Liver (tissue), 9 donors: ENCODE measurements around the gene ZNF536. TPM values are rescaled to one million over a fixed set of nuclear protein-coding genes. Genes with fewer than 3 reads are reported as not detected.

Experiments used
- DNase-seq: peaks from one replicate; pipeline ENCODE4 v3.0.0-alpha.2; 2017; ENCODE audit warnings: low spot score
- H3K27ac ChIP-seq, 2 donors: one replicate each; pipeline ENCODE4 v1.7.0; 2013; ENCODE audit warnings: inconsistent platforms in 2 of 2, low read length in 2 of 2, control low read depth in 1 of 2, low read depth in 1 of 2, mild to moderate bottlenecking in 1 of 2
- H3K27me3 ChIP-seq, 4 donors: one replicate each; pipeline versions ENCODE4 v1.6.1 to v1.7.0; 2013; ENCODE audit warnings: low read length in 3 of 4, inconsistent platforms in 1 of 4, mild to moderate bottlenecking in 1 of 4, moderate library complexity in 1 of 4; ENCODE audit not compliant: control insufficient read depth in 4 of 4, insufficient read depth in 4 of 4
- H3K36me3 ChIP-seq, 4 donors: one replicate each; pipeline versions ENCODE4 v1.6.1 to v1.7.0; 2013; ENCODE audit warnings: low read length in 3 of 4, mild to moderate bottlenecking in 3 of 4, low read depth in 1 of 4, moderate library complexity in 1 of 4; ENCODE audit not compliant: control insufficient read depth in 4 of 4, insufficient read depth in 3 of 4
- H3K4me1 ChIP-seq, 4 donors: one replicate each; pipeline versions ENCODE4 v1.6.1 to v1.7.0; 2013; ENCODE audit warnings: low read length in 3 of 4, mild to moderate bottlenecking in 3 of 4, moderate library complexity in 1 of 4; ENCODE audit not compliant: control insufficient read depth in 4 of 4, insufficient read depth in 4 of 4
- H3K4me3 ChIP-seq, 3 donors: one replicate each; pipeline versions ENCODE4 v1.6.1 to v1.7.0; 2013; ENCODE audit warnings: low read length in 3 of 3, control low read depth in 1 of 3, low read depth in 1 of 3, mild to moderate bottlenecking in 1 of 3
- H3K9ac ChIP-seq, 2 donors: one replicate each; pipeline ENCODE4 v1.7.0; 2013; ENCODE audit warnings: low read length in 2 of 2, mild to moderate bottlenecking in 2 of 2, moderate library complexity in 2 of 2, control low read depth in 1 of 2, low read depth in 1 of 2
- H3K9me3 ChIP-seq, 4 donors: one replicate each; pipeline versions ENCODE4 v1.6.1 to v1.7.0; 2013; ENCODE audit warnings: low read length in 3 of 4; ENCODE audit not compliant: control insufficient read depth in 4 of 4
- EGR1 ChIP-seq, 2 donors: IDR thresholded peaks; 2 replicates each; pipeline ENCODE4 v1.6.1; 2016 to 2018; ENCODE audit warnings: antibody characterized with exemption in 2 of 2, low read depth in 2 of 2
- FOXA1 ChIP-seq: IDR thresholded peaks from 2 replicates; pipeline ENCODE4 v1.6.1; 2016; ENCODE audit warnings: antibody characterized with exemption
- FOXA2 ChIP-seq: IDR thresholded peaks from 2 replicates; pipeline ENCODE4 v1.6.1; 2016; ENCODE audit warnings: antibody characterized with exemption
- GABPA ChIP-seq, 2 donors: IDR thresholded peaks in 1 of 2; conservative IDR thresholded peaks in 1 of 2; 2 replicates each; pipeline ENCODE4 v1.6.1; 2016; ENCODE audit warnings: antibody characterized with exemption in 2 of 2, mild to moderate bottlenecking in 1 of 2, moderate library complexity in 1 of 2
- HNF4A ChIP-seq, 2 donors: conservative IDR thresholded peaks; 2 replicates each; pipeline ENCODE4 v1.6.1; 2016; ENCODE audit warnings: antibody characterized with exemption in 2 of 2, mild to moderate bottlenecking in 2 of 2
- HNF4G ChIP-seq: IDR thresholded peaks from 2 replicates; pipeline ENCODE4 v1.6.1; 2016; ENCODE audit warnings: antibody characterized with exemption
- JUND ChIP-seq, 2 donors: IDR thresholded peaks; 2 replicates each; pipeline ENCODE4 v1.6.1; 2016; ENCODE audit warnings: antibody characterized with exemption in 2 of 2
- MAX ChIP-seq: IDR thresholded peaks from 2 replicates; pipeline ENCODE4 v1.6.1; 2016; ENCODE audit warnings: antibody characterized with exemption
- NR2F2 ChIP-seq: IDR thresholded peaks from 2 replicates; pipeline ENCODE4 v1.6.1; 2016; ENCODE audit warnings: antibody characterized with exemption
- RAD21 ChIP-seq, 2 donors: IDR thresholded peaks; 2 replicates each; pipeline ENCODE4 v1.6.1; 2016; ENCODE audit warnings: antibody characterized with exemption in 2 of 2, mild to moderate bottlenecking in 2 of 2
- RXRA ChIP-seq, 2 donors: IDR thresholded peaks; 2 replicates each; pipeline ENCODE4 v1.6.1; 2017 to 2018; ENCODE audit warnings: antibody characterized with exemption in 2 of 2, mild to moderate bottlenecking in 1 of 2
- SP1 ChIP-seq: IDR thresholded peaks from 2 replicates; pipeline ENCODE4 v1.6.1; 2018; ENCODE audit warnings: antibody characterized with exemption, mild to moderate bottlenecking
- TAF1 ChIP-seq: conservative IDR thresholded peaks from 2 replicates; pipeline ENCODE4 v1.6.1; 2016; ENCODE audit warnings: antibody characterized with exemption, mild to moderate bottlenecking
- YY1 ChIP-seq: IDR thresholded peaks from 2 replicates; pipeline ENCODE4 v1.6.1; 2016; ENCODE audit warnings: antibody characterized with exemption, mild to moderate bottlenecking
- WGBS: extraction: QIAGEN DNeasy Blood & Tissue Kit; methylation state at CpG from one replicate; pipeline ENCODE4 v1.1.7; 2013; 5-methylcytosine and 5-hydroxymethylcytosine counted together
- polyA plus RNA-seq, 2 donors: library from polyadenylated mRNA; stranded (reverse) in 1 of 2; unstranded in 1 of 2; fragments of 200-250 nt in 1 of 2; fragments of >200 nt in 1 of 2; fragmentation: Nextera tagmentation in 1 of 2; extraction: Ambion mirVana in 1 of 2; gene quantifications; one replicate each; pipeline versions ENCODE4 v1.2.1 to v1.2.3, GENCODE V29; 2013 to 2015
- total RNA-seq, 2 donors: library from RNA; depleted of rRNA; stranded (reverse); fragments of >200 nt; gene quantifications; one replicate each; pipeline ENCODE4 v1.2.3, GENCODE V29; 2014
- TF ChIP-seq, protein P1 (sequence below): IDR thresholded peaks from 2 replicates; pipeline ENCODE4 v1.6.1; 2016; ENCODE audit warnings: antibody characterized with exemption, mild to moderate bottlenecking
- TF ChIP-seq, protein P2 (sequence below): IDR thresholded peaks from 2 replicates; pipeline ENCODE4 v1.6.1; 2016; ENCODE audit warnings: antibody characterized with exemption
- TF ChIP-seq, protein P3 (sequence below): IDR thresholded peaks from 2 replicates; pipeline ENCODE4 v1.6.1; 2016; ENCODE audit warnings: antibody characterized with exemption
- donor health status: healthy.
- donor health status: healthy.
- donor health status: healthy.
- donor health status: healthy.
- donor health status: healthy.

Gene ZNF536
- total and polyA plus RNA-seq, 4 donors, result 0.02 to 0.17 (median 0.08) TPM

DNA sequence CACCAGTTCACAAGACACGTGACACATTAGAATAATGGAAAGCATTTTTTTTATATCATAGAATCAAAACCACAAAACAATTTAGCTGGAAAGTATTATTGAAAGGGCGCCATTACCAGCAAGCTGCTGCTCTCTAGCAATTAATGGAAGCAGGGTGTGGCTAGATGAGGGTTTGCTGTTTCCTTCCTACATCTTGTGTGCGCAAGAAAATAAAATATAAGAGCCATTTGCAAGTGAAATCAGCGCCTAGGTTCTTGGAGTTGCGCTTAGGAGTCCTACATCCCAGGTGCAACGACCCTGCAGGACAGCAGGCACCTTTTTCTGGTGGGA lies 140.9 kb downstream of the ZNF536 start:
- no peak for DNase-seq
- H3K4me3 ChIP-seq, result no peak overlapping the region
- H3K27me3 ChIP-seq, result no peaks in the 10 kb centered on the region
- no peaks in the 10 kb centered on the region for H3K4me1 ChIP-seq
- H3K9me3 ChIP-seq, result no peaks in the 10 kb centered on the region
- WGBS, result 68% methylated on average over 6 of the region's 6 CpGs
- H3K27ac ChIP-seq, result no peak overlapping the region
- TF ChIP-seq NR2F2 (no peak), GABPA (IDR thresholded peaks at IDR 0.05 in 1 of 2, conservative IDR thresholded peaks at IDR 0.05 in 1 of 2) (no peak), TAF1 (no peak), HNF4G (no peak), MAX (no peak), FOXA1 (no peak), EGR1 (IDR thresholded peaks at IDR 0.05; ENCODE audit: low read depth in 2 of 2) (no peak), RXRA (IDR thresholded peaks at IDR 0.05) (no peak), JUND (IDR thresholded peaks at IDR 0.05) (no peak), RAD21 (IDR thresholded peaks at IDR 0.05) (no peak), SP1 (no peak), YY1 (no peak), FOXA2 (no peak), HNF4A (conservative IDR thresholded peaks at IDR 0.05) (no peak)
- TF ChIP-seq, protein P1, sequence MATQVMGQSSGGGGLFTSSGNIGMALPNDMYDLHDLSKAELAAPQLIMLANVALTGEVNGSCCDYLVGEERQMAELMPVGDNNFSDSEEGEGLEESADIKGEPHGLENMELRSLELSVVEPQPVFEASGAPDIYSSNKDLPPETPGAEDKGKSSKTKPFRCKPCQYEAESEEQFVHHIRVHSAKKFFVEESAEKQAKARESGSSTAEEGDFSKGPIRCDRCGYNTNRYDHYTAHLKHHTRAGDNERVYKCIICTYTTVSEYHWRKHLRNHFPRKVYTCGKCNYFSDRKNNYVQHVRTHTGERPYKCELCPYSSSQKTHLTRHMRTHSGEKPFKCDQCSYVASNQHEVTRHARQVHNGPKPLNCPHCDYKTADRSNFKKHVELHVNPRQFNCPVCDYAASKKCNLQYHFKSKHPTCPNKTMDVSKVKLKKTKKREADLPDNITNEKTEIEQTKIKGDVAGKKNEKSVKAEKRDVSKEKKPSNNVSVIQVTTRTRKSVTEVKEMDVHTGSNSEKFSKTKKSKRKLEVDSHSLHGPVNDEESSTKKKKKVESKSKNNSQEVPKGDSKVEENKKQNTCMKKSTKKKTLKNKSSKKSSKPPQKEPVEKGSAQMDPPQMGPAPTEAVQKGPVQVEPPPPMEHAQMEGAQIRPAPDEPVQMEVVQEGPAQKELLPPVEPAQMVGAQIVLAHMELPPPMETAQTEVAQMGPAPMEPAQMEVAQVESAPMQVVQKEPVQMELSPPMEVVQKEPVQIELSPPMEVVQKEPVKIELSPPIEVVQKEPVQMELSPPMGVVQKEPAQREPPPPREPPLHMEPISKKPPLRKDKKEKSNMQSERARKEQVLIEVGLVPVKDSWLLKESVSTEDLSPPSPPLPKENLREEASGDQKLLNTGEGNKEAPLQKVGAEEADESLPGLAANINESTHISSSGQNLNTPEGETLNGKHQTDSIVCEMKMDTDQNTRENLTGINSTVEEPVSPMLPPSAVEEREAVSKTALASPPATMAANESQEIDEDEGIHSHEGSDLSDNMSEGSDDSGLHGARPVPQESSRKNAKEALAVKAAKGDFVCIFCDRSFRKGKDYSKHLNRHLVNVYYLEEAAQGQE, result no peak
- TF ChIP-seq, protein P2, sequence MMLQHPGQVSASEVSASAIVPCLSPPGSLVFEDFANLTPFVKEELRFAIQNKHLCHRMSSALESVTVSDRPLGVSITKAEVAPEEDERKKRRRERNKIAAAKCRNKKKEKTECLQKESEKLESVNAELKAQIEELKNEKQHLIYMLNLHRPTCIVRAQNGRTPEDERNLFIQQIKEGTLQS, result no peak
- TF ChIP-seq, protein P3, sequence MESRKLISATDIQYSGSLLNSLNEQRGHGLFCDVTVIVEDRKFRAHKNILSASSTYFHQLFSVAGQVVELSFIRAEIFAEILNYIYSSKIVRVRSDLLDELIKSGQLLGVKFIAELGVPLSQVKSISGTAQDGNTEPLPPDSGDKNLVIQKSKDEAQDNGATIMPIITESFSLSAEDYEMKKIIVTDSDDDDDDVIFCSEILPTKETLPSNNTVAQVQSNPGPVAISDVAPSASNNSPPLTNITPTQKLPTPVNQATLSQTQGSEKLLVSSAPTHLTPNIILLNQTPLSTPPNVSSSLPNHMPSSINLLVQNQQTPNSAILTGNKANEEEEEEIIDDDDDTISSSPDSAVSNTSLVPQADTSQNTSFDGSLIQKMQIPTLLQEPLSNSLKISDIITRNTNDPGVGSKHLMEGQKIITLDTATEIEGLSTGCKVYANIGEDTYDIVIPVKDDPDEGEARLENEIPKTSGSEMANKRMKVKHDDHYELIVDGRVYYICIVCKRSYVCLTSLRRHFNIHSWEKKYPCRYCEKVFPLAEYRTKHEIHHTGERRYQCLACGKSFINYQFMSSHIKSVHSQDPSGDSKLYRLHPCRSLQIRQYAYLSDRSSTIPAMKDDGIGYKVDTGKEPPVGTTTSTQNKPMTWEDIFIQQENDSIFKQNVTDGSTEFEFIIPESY, result no peak
- no peaks in the 10 kb centered on the region for H3K36me3 ChIP-seq
- H3K9ac ChIP-seq, result no peak overlapping the region

DNA sequence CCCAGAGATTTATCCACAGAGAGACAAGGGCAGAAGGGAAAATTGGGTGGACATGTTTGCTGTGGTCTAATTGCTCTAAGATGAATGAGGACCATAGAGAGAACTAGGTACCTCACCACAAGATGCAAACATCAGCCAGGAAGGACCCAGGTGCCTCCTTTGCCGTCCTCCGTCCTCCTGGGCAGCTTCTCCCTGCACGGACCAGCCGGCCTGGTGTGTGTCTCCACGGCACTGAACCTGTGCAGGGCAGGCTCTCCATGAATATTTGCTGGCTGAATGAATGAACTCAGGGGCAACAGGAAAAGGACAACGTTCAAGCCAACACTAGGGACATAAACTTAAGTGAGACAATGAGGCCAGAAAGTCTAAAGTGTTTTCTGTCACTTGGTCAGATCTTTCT lies 143.9 kb downstream of the ZNF536 start:
- Histone ChIP-seq H3K27ac (no peak overlapping the region), H3K4me3 (no peak overlapping the region), H3K36me3 (no peaks in the 10 kb centered on the region), H3K27me3 (no peaks in the 10 kb centered on the region), H3K9me3 (no peaks in the 10 kb centered on the region), H3K9ac (no peak overlapping the region), H3K4me1 (no peaks in the 10 kb centered on the region)
- WGBS, result 84% methylated on average over 6 of the region's 6 CpGs
- TF ChIP-seq, protein P1, result no peak
- no peak for TF ChIP-seq YY1
- TF ChIP-seq RXRA (IDR thresholded peaks at IDR 0.05), result no peak
- DNase-seq, result no peak
